HL-60 (cell line): ENCODE data around the gene CLUH.

Experiments
- DNase-seq, 2 experiments: peaks; one replicate each; pipeline ENCODE4 v3.0.0-alpha.2; 2010 to 2020; ENCODE audit warnings: low read depth in 1 of 2, low spot score in 1 of 2
- H3K27ac ChIP-seq: fragments of 250-450 bp; sonication (Bioruptor Pico); replicated peaks from 2 replicates; pipeline ENCODE4 v1.5.1; 2020; ENCODE audit warnings: mild to moderate bottlenecking, moderate library complexity
- H3K27me3 ChIP-seq: fragments of 250-450 bp; sonication (Bioruptor Pico); 2 replicates; pipeline ENCODE4 v1.5.1; 2021; ENCODE audit warnings: mild to moderate bottlenecking, moderate library complexity; ENCODE audit not compliant: insufficient read depth, poor library complexity, severe bottlenecking
- H3K4me3 ChIP-seq: replicated peaks from 2 replicates; pipeline ENCODE4 v1.5.1; 2011; ENCODE audit warnings: mild to moderate bottlenecking, control low read depth, low read length; ENCODE audit not compliant: insufficient read depth
- CTCF ChIP-seq: IDR thresholded peaks from one replicate; pipeline ENCODE4 v1.5.1; 2011; ENCODE audit warnings: low read length, control low read depth, inconsistent platforms; ENCODE audit not compliant: insufficient read depth
- GABPA ChIP-seq: IDR thresholded peaks from 2 replicates; pipeline ENCODE4 v1.6.1; 2012; ENCODE audit warnings: low read depth
- POLR2AphosphoS5 ChIP-seq: IDR thresholded peaks from 2 replicates; pipeline ENCODE4 v1.6.1; 2012; ENCODE audit warnings: low read depth
- REST ChIP-seq: IDR thresholded peaks from 2 replicates; pipeline ENCODE4 v1.6.1; 2012; ENCODE audit warnings: low read depth; ENCODE audit not compliant: insufficient replicate concordance
- SPI1 ChIP-seq: IDR thresholded peaks from 2 replicates; pipeline ENCODE4 v1.6.1; 2012; ENCODE audit warnings: low read depth, mild to moderate bottlenecking, borderline replicate concordance

Gene CLUH

GRCh38 chr17:2697611-2698162, 13.9 kb downstream of the CLUH start:
- Histone ChIP-seq H3K27me3 (no peaks in the 10 kb centered on the region), H3K4me3 (no peak overlapping the region), H3K27ac (no peak overlapping the region)
- no peak for TF ChIP-seq SPI1
- TF ChIP-seq REST = no peak
- no peak for TF ChIP-seq CTCF
- TF ChIP-seq GABPA = no peak
- no peak for TF ChIP-seq POLR2AphosphoS5
- DNase-seq = no peak

DNA sequence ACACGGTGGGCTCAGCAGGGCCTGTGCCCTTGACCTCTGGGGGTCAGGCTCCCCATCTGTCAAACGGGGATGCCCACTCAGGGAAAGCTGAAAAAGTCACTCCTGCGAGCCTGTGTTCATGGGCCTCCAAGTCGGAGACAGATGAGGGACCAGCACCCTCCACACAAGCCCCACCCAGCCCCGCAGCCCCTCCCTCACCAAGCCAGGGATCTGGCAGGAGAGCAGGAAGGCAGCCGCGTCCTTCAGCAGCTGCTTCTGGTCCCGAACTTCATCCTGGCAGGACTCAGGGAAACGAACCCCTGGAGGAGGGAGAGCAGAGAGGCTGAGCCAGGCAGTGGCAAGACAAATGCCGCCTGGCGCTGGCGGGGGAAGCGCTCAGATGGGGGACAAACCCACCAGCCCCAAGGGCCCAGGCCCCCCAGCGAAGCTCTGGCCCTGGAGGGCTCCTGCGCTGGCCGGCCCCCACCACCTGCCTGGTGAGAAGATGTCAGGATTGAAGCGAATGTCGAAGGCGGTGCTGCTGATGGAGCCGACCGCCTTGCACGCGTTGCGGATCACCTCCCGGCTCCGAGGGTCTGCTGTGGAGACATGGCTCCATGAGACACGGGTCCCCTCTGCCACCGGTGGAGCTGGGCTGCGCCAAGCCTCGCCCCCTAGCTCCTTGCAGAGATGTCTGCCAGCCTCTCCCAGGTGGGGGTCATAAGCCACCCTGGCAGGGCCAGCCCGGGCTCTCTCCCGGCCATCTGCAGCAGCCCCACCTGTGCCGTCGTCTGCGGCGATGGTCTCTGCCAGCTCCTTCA, 15.4 kb downstream of the CLUH start:
- no peak overlapping the region for H3K27ac ChIP-seq
- no peak overlapping the region for H3K4me3 ChIP-seq
- H3K27me3 ChIP-seq = no peaks in the 10 kb centered on the region
- no peak for DNase-seq
- TF ChIP-seq POLR2AphosphoS5 (no peak), CTCF (no peak), GABPA (no peak), SPI1 (no peak), REST (no peak)

- no peak overlapping the region for H3K27ac ChIP-seq
- no peak for TF ChIP-seq CTCF
- no peak for TF ChIP-seq POLR2AphosphoS5
- TF ChIP-seq GABPA = no peak
- TF ChIP-seq REST = no peak
- no peak for DNase-seq
- no peak overlapping the region for H3K4me3 ChIP-seq
- H3K27me3 ChIP-seq = no peaks in the 10 kb centered on the region
These were observed 16.2 kb downstream of the CLUH start for GRCh38 chr17:2695243-2695960.
